ENCODE data around the gene ABCF3.

The ABCF3 gene

GRCh38 chr3:184178521-184179138, 7.4 kb upstream of the ABCF3 start:
- H3K27ac ChIP-seq (ENCODE audit: extremely low read depth, low read depth, low read length), result no peak overlapping the region
- TF ChIP-seq ZNF555 (tag by site-specific recombination; conservative IDR thresholded peaks at IDR 0.05), result no peak
- TF ChIP-seq ZBTB21 (tag by site-specific recombination; IDR thresholded peaks at IDR 0.05), result no peak
- no peak overlapping the region for H3K4me3 ChIP-seq (ENCODE audit: low read depth, low read length)
- ChIA-PET CTCF (interaction anchor here (0.5 to 1.1 kb wide), 2 partner anchors 47 to 71 kb away, joined by 3 read pairs; no protein-coding TSS in a partner anchor), POLR2A (interaction anchor here (0.7 kb wide), 1 partner anchor 30 kb away, joined by 5 read pairs; no protein-coding TSS in a partner anchor)
- H3K4me1 ChIP-seq (ENCODE audit: control insufficient read depth, insufficient read depth, low read length), result peaks cover 3% of the 10 kb centered on the region; the same call in 1 of the 2 replicates
- H3K36me3 ChIP-seq (ENCODE audit: control insufficient read depth in 2 of 2, insufficient read depth in 1 of 2, low read length in 2 of 2), result peaks cover 8 to 69% of the 10 kb centered on the region in 2 experiments; a peak in 2 of 3 replicates
- H3K9me3 ChIP-seq (ENCODE audit: control insufficient read depth, insufficient read depth, low read depth, low read length), result no peaks in the 10 kb centered on the region

GRCh38 chr3:184180165-184180564, 5.8 kb upstream of the ABCF3 start:
- Histone ChIP-seq H3K9me3 (ENCODE audit: control insufficient read depth, insufficient read depth, low read depth, low read length) (no peaks in the 10 kb centered on the region), H3K36me3 (ENCODE audit: control insufficient read depth in 2 of 2, insufficient read depth in 1 of 2, low read length in 2 of 2) (peaks cover 8 to 79% of the 10 kb centered on the region in 2 experiments; a peak in 2 of 3 replicates), H3K27ac (ENCODE audit: extremely low read depth, low read depth, low read length) (no peak overlapping the region), H3K4me1 (ENCODE audit: control insufficient read depth, insufficient read depth, low read length) (peaks cover 5% of the 10 kb centered on the region; the same call in 1 of the 2 replicates), H3K4me3 (ENCODE audit: low read depth, low read length) (no peak overlapping the region)
- ChIA-PET POLR2A (no interaction called here), CTCF (interaction anchor here (0.6 to 1.0 kb wide), 3 partner anchors 48 to 712 kb away, joined by 3 to 5 read pairs (median 3); no protein-coding TSS in a partner anchor)
- TF ChIP-seq ZNF610 (tag by site-specific recombination; IDR thresholded peaks at IDR 0.05; ENCODE audit: borderline replicate concordance), result no peak
- no peak for TF ChIP-seq ZNF580 (tag by site-specific recombination; IDR thresholded peaks at IDR 0.05)
- TF ChIP-seq AEBP2 (tag by site-specific recombination; IDR thresholded peaks at IDR 0.05; ENCODE audit: borderline replicate concordance), result no peak
- no peak for TF ChIP-seq MZF1 (tag by site-specific recombination; IDR thresholded peaks at IDR 0.05; ENCODE audit: borderline replicate concordance)
- no peak for TF ChIP-seq ZNF488 (tag by site-specific recombination; IDR thresholded peaks at IDR 0.05)
- TF ChIP-seq SCRT1 (tag by site-specific recombination; IDR thresholded peaks at IDR 0.05; ENCODE audit: borderline replicate concordance), result no peak
- TF ChIP-seq ZFP41 (tag by site-specific recombination; IDR thresholded peaks at IDR 0.05; ENCODE audit: borderline replicate concordance), result no peak
- TF ChIP-seq ZNF624 (tag by site-specific recombination; IDR thresholded peaks at IDR 0.05), result no peak
- no peak for TF ChIP-seq ZNF670 (tag by site-specific recombination; IDR thresholded peaks at IDR 0.05; ENCODE audit: low read depth)
- no peak for TF ChIP-seq ZNF416 (tag by site-specific recombination; IDR thresholded peaks at IDR 0.05)
- TF ChIP-seq ZNF239 (tag by site-specific recombination; IDR thresholded peaks at IDR 0.05), result no peak
- no peak for TF ChIP-seq ZNF423 (tag by site-specific recombination; IDR thresholded peaks at IDR 0.05)
- TF ChIP-seq ZSCAN18 (tag by site-specific recombination; IDR thresholded peaks at IDR 0.05), result no peak
- TF ChIP-seq ZNF792 (tag by site-specific recombination; IDR thresholded peaks at IDR 0.05), result no peak

GRCh38 chr3:184181596-184181995, 4.4 kb upstream of the ABCF3 start:
- Histone ChIP-seq H3K9me3 (ENCODE audit: control insufficient read depth, insufficient read depth, low read depth, low read length) (no peaks in the 10 kb centered on the region), H3K36me3 (ENCODE audit: control insufficient read depth in 2 of 2, insufficient read depth in 1 of 2, low read length in 2 of 2) (peaks cover 8 to 79% of the 10 kb centered on the region in 2 experiments; a peak in 2 of 3 replicates), H3K4me1 (ENCODE audit: control insufficient read depth, insufficient read depth, low read length) (peaks cover 8% of the 10 kb centered on the region; the same call in 1 of the 2 replicates), H3K4me3 (ENCODE audit: low read depth, low read length) (no peak overlapping the region), H3K27ac (ENCODE audit: extremely low read depth, low read depth, low read length) (no peak overlapping the region)
- CTCF ChIA-PET, result no interaction called here
- POLR2A ChIA-PET, result no interaction called here
- TF ChIP-seq HIC1 (tag by site-specific recombination; IDR thresholded peaks at IDR 0.05) (no peak), ZNF792 (tag by site-specific recombination; IDR thresholded peaks at IDR 0.05) (no peak), ZBTB21 (tag by site-specific recombination; IDR thresholded peaks at IDR 0.05) (no peak)
